RWPE2 (cell line): ENCODE measurements around the gene TNFRSF25.

ENCODE experiments used
- ATAC-seq: fragments of 200-7000 bp; cut with Tn5 transposase; 3 replicates; pipeline ENCODE4 v1.9.1; 2021; ENCODE audit warnings: low read depth
- DNase-seq: peaks from one replicate; pipeline ENCODE4 v3.0.0-alpha.2; 2020; ENCODE audit warnings: low spot score
- H3K27ac ChIP-seq: fragments of 450-650 bp; 2 replicates; pipeline ENCODE4 v1.5.1; 2017; ENCODE audit warnings: mild to moderate bottlenecking; ENCODE audit not compliant: poor library complexity, severe bottlenecking
- H3K27me3 ChIP-seq: fragments of 250-450 bp; sonication (Bioruptor Pico); 2 replicates; pipeline ENCODE4 v1.5.1; 2021; ENCODE audit warnings: mild to moderate bottlenecking, moderate library complexity; ENCODE audit not compliant: insufficient read depth, poor library complexity, severe bottlenecking
- H3K36me3 ChIP-seq: fragments of 250-450 bp; sonication (Bioruptor Pico); 2 replicates; pipeline ENCODE4 v1.5.1; 2020; ENCODE audit warnings: low read depth, mild to moderate bottlenecking, moderate library complexity
- H3K4me1 ChIP-seq: fragments of 250-450 bp; sonication (Bioruptor Pico); 2 replicates; pipeline ENCODE4 v1.5.1; 2021; ENCODE audit warnings: mild to moderate bottlenecking, moderate library complexity; ENCODE audit not compliant: insufficient read depth, poor library complexity, severe bottlenecking
- H3K4me3 ChIP-seq: fragments of 250-450 bp; sonication (Bioruptor Pico); 2 replicates; pipeline ENCODE4 v1.5.1; 2021; ENCODE audit warnings: mild to moderate bottlenecking, moderate library complexity; ENCODE audit not compliant: severe bottlenecking
- H3K9me3 ChIP-seq: fragments of 250-450 bp; sonication (Bioruptor Pico); 2 replicates; pipeline ENCODE4 v1.5.1; 2021; ENCODE audit warnings: mild to moderate bottlenecking, moderate library complexity; ENCODE audit not compliant: severe bottlenecking
- CTCF ChIP-seq: fragments of 450-650 bp; IDR thresholded peaks from one replicate; pipeline ENCODE4 v1.5.1; 2017; ENCODE audit warnings: mild to moderate bottlenecking, moderate library complexity; ENCODE audit not compliant: poor library complexity, severe bottlenecking

TNFRSF25 gene

GRCh38 chr1:6498576-6499111, 32.7 kb upstream of the TNFRSF25 start:
- ATAC-seq = no peak
- Histone ChIP-seq H3K36me3 (no peaks in the 10 kb centered on the region), H3K4me1 (no peaks in the 10 kb centered on the region), H3K27me3 (no peaks in the 10 kb centered on the region), H3K9me3 (no peaks in the 10 kb centered on the region), H3K4me3 (no peak overlapping the region), H3K27ac (no peak overlapping the region)
- DNase-seq = no peak
- TF ChIP-seq CTCF = no peak

GRCh38 chr1:6497867-6498575, 32.0 kb upstream of the TNFRSF25 start:
- DNase-seq (no peak), ATAC-seq (no peak)
- Histone ChIP-seq H3K36me3 (no peaks in the 10 kb centered on the region), H3K9me3 (no peaks in the 10 kb centered on the region), H3K27ac (peak overlapping the region; percentile 34), H3K4me3 (peak overlapping the region; percentile 58), H3K4me1 (no peaks in the 10 kb centered on the region), H3K27me3 (no peaks in the 10 kb centered on the region)
- no peak for TF ChIP-seq CTCF

GRCh38 chr1:6497215-6497866, 31.4 kb upstream of the TNFRSF25 start:
- ATAC-seq = peak; percentile 71
- peak overlapping the region; percentile 58 for H3K4me3 ChIP-seq

GRCh38 chr1:6496890-6497214, 30.9 kb upstream of the TNFRSF25 start:
- no peak for TF ChIP-seq CTCF
- no peak for DNase-seq
- no peaks in the 10 kb centered on the region for H3K36me3 ChIP-seq
- H3K27me3 ChIP-seq = no peaks in the 10 kb centered on the region
- peaks cover 6% of the 10 kb centered on the region for H3K4me1 ChIP-seq
- peak overlapping the region; percentile 34 for H3K27ac ChIP-seq
- no peak for ATAC-seq
- no peaks in the 10 kb centered on the region for H3K9me3 ChIP-seq
- peak overlapping the region; percentile 58 for H3K4me3 ChIP-seq

More at GRCh38 chr1:6497215-6497866, 31.4 kb upstream of the TNFRSF25 start:
- Histone ChIP-seq H3K9me3 (no peaks in the 10 kb centered on the region), H3K36me3 (no peaks in the 10 kb centered on the region), H3K27me3 (no peaks in the 10 kb centered on the region), H3K4me1 (peaks cover 1% of the 10 kb centered on the region), H3K27ac (peak overlapping the region; percentile 34)
- DNase-seq = peak; percentile 64
- no peak for TF ChIP-seq CTCF

- Histone ChIP-seq H3K4me3 (peak overlapping the region; percentile 58), H3K4me1 (peaks cover 9% of the 10 kb centered on the region), H3K27me3 (no peaks in the 10 kb centered on the region), H3K36me3 (no peaks in the 10 kb centered on the region), H3K27ac (peak overlapping the region; percentile 34), H3K9me3 (no peaks in the 10 kb centered on the region)
- TF ChIP-seq CTCF = no peak
- ATAC-seq (no peak), DNase-seq (no peak)
These were observed 30.4 kb upstream of the TNFRSF25 start for GRCh38 chr1:6496365-6496721.
